Measurements from ENCODE around the gene MYO16.

DNA sequence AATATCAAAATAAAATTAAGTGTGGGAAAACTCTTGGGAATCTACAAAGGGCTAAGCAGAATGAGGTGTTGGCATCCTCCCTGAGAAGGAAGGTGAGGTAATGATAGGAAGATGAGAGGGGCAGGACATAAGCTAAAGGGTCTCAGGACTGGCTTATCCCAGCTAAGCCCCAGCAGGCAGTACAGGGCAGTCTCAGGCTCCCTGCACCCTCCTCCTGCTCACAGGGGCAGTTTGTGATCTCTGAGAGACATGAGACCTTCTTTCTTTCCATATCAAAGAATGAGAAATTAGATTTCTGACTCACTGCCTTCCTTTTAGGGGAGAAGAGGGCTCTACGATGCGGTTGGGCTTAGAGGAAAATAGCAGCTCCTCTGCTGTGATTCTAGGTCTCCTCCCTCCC is 586.0 kb downstream of the MYO16 start:
- TF ChIP-seq, protein P1, sequence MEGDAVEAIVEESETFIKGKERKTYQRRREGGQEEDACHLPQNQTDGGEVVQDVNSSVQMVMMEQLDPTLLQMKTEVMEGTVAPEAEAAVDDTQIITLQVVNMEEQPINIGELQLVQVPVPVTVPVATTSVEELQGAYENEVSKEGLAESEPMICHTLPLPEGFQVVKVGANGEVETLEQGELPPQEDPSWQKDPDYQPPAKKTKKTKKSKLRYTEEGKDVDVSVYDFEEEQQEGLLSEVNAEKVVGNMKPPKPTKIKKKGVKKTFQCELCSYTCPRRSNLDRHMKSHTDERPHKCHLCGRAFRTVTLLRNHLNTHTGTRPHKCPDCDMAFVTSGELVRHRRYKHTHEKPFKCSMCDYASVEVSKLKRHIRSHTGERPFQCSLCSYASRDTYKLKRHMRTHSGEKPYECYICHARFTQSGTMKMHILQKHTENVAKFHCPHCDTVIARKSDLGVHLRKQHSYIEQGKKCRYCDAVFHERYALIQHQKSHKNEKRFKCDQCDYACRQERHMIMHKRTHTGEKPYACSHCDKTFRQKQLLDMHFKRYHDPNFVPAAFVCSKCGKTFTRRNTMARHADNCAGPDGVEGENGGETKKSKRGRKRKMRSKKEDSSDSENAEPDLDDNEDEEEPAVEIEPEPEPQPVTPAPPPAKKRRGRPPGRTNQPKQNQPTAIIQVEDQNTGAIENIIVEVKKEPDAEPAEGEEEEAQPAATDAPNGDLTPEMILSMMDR (IDR thresholded peaks at IDR 0.05): no peak
- TF ChIP-seq POLR2A (IDR thresholded peaks at IDR 0.05): no peak

Data from ovary (tissue), 3 donors.